Liver (tissue), 9 donors: ENCODE data around the gene ILF3. TPM values are rescaled to one million over a fixed set of nuclear protein-coding genes. Genes with fewer than 3 reads are reported as not detected.
"Not testable (repeated sequence)": the region's sequence is repeated elsewhere in the genome, so short reads cannot be mapped to it uniquely, and the experiment has no call there.

Experiments used
- DNase-seq: peaks from one replicate; pipeline ENCODE4 v3.0.0-alpha.2; 2017; ENCODE audit warnings: low spot score
- H3K27ac ChIP-seq, 2 donors: one replicate each; pipeline ENCODE4 v1.7.0; 2013; ENCODE audit warnings: inconsistent platforms in 2 of 2, low read length in 2 of 2, control low read depth in 1 of 2, low read depth in 1 of 2, mild to moderate bottlenecking in 1 of 2
- H3K27me3 ChIP-seq, 4 donors: one replicate each; pipeline versions ENCODE4 v1.6.1 to v1.7.0; 2013; ENCODE audit warnings: low read length in 3 of 4, inconsistent platforms in 1 of 4, mild to moderate bottlenecking in 1 of 4, moderate library complexity in 1 of 4; ENCODE audit not compliant: control insufficient read depth in 4 of 4, insufficient read depth in 4 of 4
- H3K36me3 ChIP-seq, 4 donors: one replicate each; pipeline versions ENCODE4 v1.6.1 to v1.7.0; 2013; ENCODE audit warnings: low read length in 3 of 4, mild to moderate bottlenecking in 3 of 4, low read depth in 1 of 4, moderate library complexity in 1 of 4; ENCODE audit not compliant: control insufficient read depth in 4 of 4, insufficient read depth in 3 of 4
- H3K4me1 ChIP-seq, 4 donors: one replicate each; pipeline versions ENCODE4 v1.6.1 to v1.7.0; 2013; ENCODE audit warnings: low read length in 3 of 4, mild to moderate bottlenecking in 3 of 4, moderate library complexity in 1 of 4; ENCODE audit not compliant: control insufficient read depth in 4 of 4, insufficient read depth in 4 of 4
- H3K4me3 ChIP-seq, 3 donors: one replicate each; pipeline versions ENCODE4 v1.6.1 to v1.7.0; 2013; ENCODE audit warnings: low read length in 3 of 3, control low read depth in 1 of 3, low read depth in 1 of 3, mild to moderate bottlenecking in 1 of 3
- H3K9ac ChIP-seq, 2 donors: one replicate each; pipeline ENCODE4 v1.7.0; 2013; ENCODE audit warnings: low read length in 2 of 2, mild to moderate bottlenecking in 2 of 2, moderate library complexity in 2 of 2, control low read depth in 1 of 2, low read depth in 1 of 2
- H3K9me3 ChIP-seq, 4 donors: one replicate each; pipeline versions ENCODE4 v1.6.1 to v1.7.0; 2013; ENCODE audit warnings: low read length in 3 of 4; ENCODE audit not compliant: control insufficient read depth in 4 of 4
- ATF3 ChIP-seq: IDR thresholded peaks from 2 replicates; pipeline ENCODE4 v1.6.1; 2016; ENCODE audit warnings: antibody characterized with exemption
- CTCF ChIP-seq: fragments of 150-350 bp; IDR thresholded peaks from 2 replicates; pipeline ENCODE4 v1.5.1; 2017; ENCODE audit warnings: improper control_type of control experiment, low read depth, low read length; ENCODE audit not compliant: missing input control
- GABPA ChIP-seq, 2 donors: IDR thresholded peaks in 1 of 2; conservative IDR thresholded peaks in 1 of 2; 2 replicates each; pipeline ENCODE4 v1.6.1; 2016; ENCODE audit warnings: antibody characterized with exemption in 2 of 2, mild to moderate bottlenecking in 1 of 2, moderate library complexity in 1 of 2
- HNF4A ChIP-seq, 2 donors: conservative IDR thresholded peaks; 2 replicates each; pipeline ENCODE4 v1.6.1; 2016; ENCODE audit warnings: antibody characterized with exemption in 2 of 2, mild to moderate bottlenecking in 2 of 2
- REST ChIP-seq: IDR thresholded peaks from 2 replicates; pipeline ENCODE4 v1.6.1; 2016; ENCODE audit warnings: antibody characterized with exemption, mild to moderate bottlenecking
- WGBS: extraction: QIAGEN DNeasy Blood & Tissue Kit; methylation state at CpG from one replicate; pipeline ENCODE4 v1.1.7; 2013; 5-methylcytosine and 5-hydroxymethylcytosine counted together
- polyA plus RNA-seq, 2 donors: library from polyadenylated mRNA; stranded (reverse) in 1 of 2; unstranded in 1 of 2; fragments of 200-250 nt in 1 of 2; fragments of >200 nt in 1 of 2; fragmentation: Nextera tagmentation in 1 of 2; extraction: Ambion mirVana in 1 of 2; gene quantifications; one replicate each; pipeline versions ENCODE4 v1.2.1 to v1.2.3, GENCODE V29; 2013 to 2015
- total RNA-seq, 2 donors: library from RNA; depleted of rRNA; stranded (reverse); fragments of >200 nt; gene quantifications; one replicate each; pipeline ENCODE4 v1.2.3, GENCODE V29; 2014
- donor health status: healthy.
- donor health status: healthy.
- donor health status: healthy.
- donor health status: healthy.
- donor health status: healthy.

Gene ILF3
- total and polyA plus RNA-seq, 4 donors, result 31.7 to 85.1 (median 42.9) TPM

GRCh38 chr19:10670876-10671804 is 17.0 kb downstream of the ILF3 start:
- TF ChIP-seq REST (no peak), GABPA (IDR thresholded peaks at IDR 0.05 in 1 of 2, conservative IDR thresholded peaks at IDR 0.05 in 1 of 2) (no peak), CTCF (no peak), ATF3 (no peak), HNF4A (conservative IDR thresholded peaks at IDR 0.05) (no peak)
- 91% methylated on average over 24 of the region's 24 CpGs for WGBS
- DNase-seq, result no peak
- Histone ChIP-seq H3K9me3 (no peaks in the 10 kb centered on the region), H3K27ac (no peak overlapping the region), H3K4me3 (no peak overlapping the region), H3K36me3 (peaks cover 3 to 26% (median 6%) of the 10 kb centered on the region in 4 donors), H3K9ac (no peak overlapping the region), H3K4me1 (peaks cover 3 to 19% (median 10%) of the 10 kb centered on the region in 4 donors), H3K27me3 (no peaks in the 10 kb centered on the region)

- Histone ChIP-seq H3K36me3 (peaks cover 2 to 26% (median 6%) of the 10 kb centered on the region in 4 donors), H3K4me1 (peaks cover 3 to 21% (median 11%) of the 10 kb centered on the region in 4 donors)
- not testable (repeated sequence) for H3K9ac ChIP-seq, DNase-seq, H3K27me3 ChIP-seq, H3K9me3 ChIP-seq, H3K4me3 ChIP-seq, H3K27ac ChIP-seq
- 97% methylated on average over 3 of the region's 3 CpGs for WGBS
These were observed 17.8 kb downstream of the ILF3 start for GRCh38 chr19:10671922-10672321.

- not testable (repeated sequence) for H3K9ac ChIP-seq, H3K27me3 ChIP-seq, H3K27ac ChIP-seq, DNase-seq, H3K4me3 ChIP-seq, H3K9me3 ChIP-seq
- Histone ChIP-seq H3K4me1 (peaks cover 3 to 36% (median 24%) of the 10 kb centered on the region in 4 donors), H3K36me3 (peaks cover 8 to 56% (median 23%) of the 10 kb centered on the region in 4 donors)
- WGBS, result 66% methylated on average over 8 of the region's 8 CpGs
These were observed 21.1 kb downstream of the ILF3 start for GRCh38 chr19:10675214-10675613.
